Measurements from ENCODE around the gene GALNT8. TPM values are rescaled to one million over a fixed set of nuclear protein-coding genes. Genes with fewer than 3 reads are reported as not detected.

Gene GALNT8
- total RNA-seq, 1 experiment from 2014 or later: 8.8 TPM

- TF ChIP-seq PREB (CRISPR knock-in tag; IDR thresholded peaks at IDR 0.05; ENCODE audit: borderline replicate concordance): no peak
- no peak for TF ChIP-seq PRDM15 (CRISPR knock-in tag; IDR thresholded peaks at IDR 0.05)
Observed at GRCh38 chr12:4767186-4767585, 47.0 kb downstream of the GALNT8 start (continued).

GRCh38 chr12:4768341-4768740 is 48.1 kb downstream of the GALNT8 start:
- CTCF ChIA-PET: no interaction called here
- POLR2A ChIA-PET: no interaction called here
- Mint-ChIP-seq H3K4me1 (peaks cover 6% of the 10 kb centered on the region), H3K27me3 (ENCODE audit: low read depth) (no peaks in the 10 kb centered on the region), H3K27ac (no peak overlapping the region), H3K36me3 (peaks cover 19% of the 10 kb centered on the region; the same call in 1 of the 2 replicates), H3K4me3 (no peak overlapping the region), H3K9me3 (no peaks in the 10 kb centered on the region)
- DNase-seq (ENCODE audit: low spot score) (no peak), ATAC-seq (no peak)
- no peak for TF ChIP-seq CBFB (CRISPR knock-in tag; IDR thresholded peaks at IDR 0.05; ENCODE audit: low read depth)
- TF ChIP-seq FOXP1 (CRISPR knock-in tag; IDR thresholded peaks at IDR 0.05; ENCODE audit: borderline replicate concordance): no peak
- no peak for TF ChIP-seq RORB (CRISPR knock-in tag; IDR thresholded peaks at IDR 0.05)
- TF ChIP-seq NR1H2 (CRISPR knock-in tag; IDR thresholded peaks at IDR 0.05): no peak
- TF ChIP-seq TP53 (CRISPR knock-in tag; IDR thresholded peaks at IDR 0.05): no peak
- no peak for TF ChIP-seq ZBTB21 (CRISPR knock-in tag; IDR thresholded peaks at IDR 0.05; ENCODE audit: borderline replicate concordance)
- TF ChIP-seq MXD4 (CRISPR knock-in tag; IDR thresholded peaks at IDR 0.05; ENCODE audit: borderline replicate concordance): no peak
- no peak for TF ChIP-seq ATF6 (CRISPR knock-in tag; IDR thresholded peaks at IDR 0.05)
- TF ChIP-seq FOXP4 (CRISPR knock-in tag; IDR thresholded peaks at IDR 0.05): no peak
- no peak for TF ChIP-seq ZBTB43 (CRISPR knock-in tag; IDR thresholded peaks at IDR 0.05)
- TF ChIP-seq EMX1 (CRISPR knock-in tag; IDR thresholded peaks at IDR 0.05): no peak
- TF ChIP-seq ZNF121 (CRISPR knock-in tag; IDR thresholded peaks at IDR 0.05): no peak
- TF ChIP-seq USF1 (CRISPR knock-in tag; IDR thresholded peaks at IDR 0.05): no peak
- TF ChIP-seq ETV6 (CRISPR knock-in tag; IDR thresholded peaks at IDR 0.05): no peak
- TF ChIP-seq ATF1 (CRISPR knock-in tag; IDR thresholded peaks at IDR 0.05): no peak
- no peak for TF ChIP-seq STAT6 (CRISPR knock-in tag; conservative IDR thresholded peaks at IDR 0.05; ENCODE audit: low read depth)
- no peak for TF ChIP-seq TEAD4 (CRISPR knock-in tag; IDR thresholded peaks at IDR 0.05)
